Gastrocnemius medialis (tissue), 4 donors: ENCODE results near the gene RASSF1.

Experiments
- POLR2A ChIP-seq, 2 donors: fragments of 450-650 bp; IDR thresholded peaks; one replicate each; pipeline ENCODE4 v1.6.1; 2017; ENCODE audit warnings: antibody characterized with exemption in 2 of 2, mild to moderate bottlenecking in 2 of 2, moderate library complexity in 2 of 2
- TF ChIP-seq, protein P1 (sequence below), 5 experiments: fragments of 450-650 bp in 3 of 5; fragments of 200-600 bp in 2 of 5; sonication (generic) in 2 of 5; IDR thresholded peaks in 4 of 5; conservative IDR thresholded peaks in 1 of 5; 1 replicate in 4 of 5; 2 replicates in 1 of 5; pipeline ENCODE4 v1.5.1; 2016 to 2019; ENCODE audit warnings: antibody characterized with exemption in 5 of 5, mild to moderate bottlenecking in 3 of 5, moderate library complexity in 3 of 5

DNA sequence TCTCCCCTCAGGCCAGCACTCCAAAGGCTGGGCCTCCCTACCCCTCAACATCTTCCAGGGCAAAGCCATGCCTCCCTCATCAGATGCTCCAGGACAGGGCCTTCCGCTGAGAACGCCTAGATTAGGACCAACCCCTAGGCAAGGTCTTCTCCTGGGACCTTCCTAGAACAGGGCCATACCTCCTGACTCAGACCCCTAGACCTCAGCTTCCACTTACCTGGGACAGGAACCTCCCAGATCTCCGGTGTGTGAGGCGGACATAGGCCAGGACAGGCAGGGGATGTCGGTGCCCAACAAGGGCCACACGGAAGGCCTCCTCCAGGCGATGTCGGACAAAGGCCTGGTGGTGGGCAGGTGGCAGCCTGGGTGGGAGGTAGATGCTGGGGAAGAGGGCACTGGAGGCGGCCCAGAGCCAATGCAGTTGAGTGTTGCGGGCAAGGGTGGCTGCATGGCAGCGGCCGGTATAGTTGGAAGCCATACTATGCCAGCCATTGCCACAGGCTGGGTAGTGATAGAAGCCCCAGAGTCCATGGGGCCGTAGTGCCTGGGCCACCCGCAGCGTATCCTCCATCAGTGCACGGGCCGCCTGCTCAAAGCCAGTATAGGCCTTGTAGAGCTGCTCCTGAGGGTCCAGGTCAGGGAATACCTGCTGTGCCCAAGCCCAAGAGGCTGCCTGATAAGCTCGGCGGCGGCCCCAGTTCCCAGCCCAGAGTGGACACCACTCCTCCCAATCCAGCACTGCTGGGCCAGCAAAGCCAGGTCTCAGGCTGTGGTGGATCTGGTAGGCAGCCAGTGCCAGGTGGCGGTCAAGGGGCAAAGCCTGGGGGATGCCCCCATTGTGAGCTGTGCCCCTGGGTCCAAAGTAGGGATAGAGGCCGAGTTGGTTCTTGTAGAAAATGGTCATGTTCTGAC, 45.9 kb downstream of the RASSF1 start:
- TF ChIP-seq, protein P1, sequence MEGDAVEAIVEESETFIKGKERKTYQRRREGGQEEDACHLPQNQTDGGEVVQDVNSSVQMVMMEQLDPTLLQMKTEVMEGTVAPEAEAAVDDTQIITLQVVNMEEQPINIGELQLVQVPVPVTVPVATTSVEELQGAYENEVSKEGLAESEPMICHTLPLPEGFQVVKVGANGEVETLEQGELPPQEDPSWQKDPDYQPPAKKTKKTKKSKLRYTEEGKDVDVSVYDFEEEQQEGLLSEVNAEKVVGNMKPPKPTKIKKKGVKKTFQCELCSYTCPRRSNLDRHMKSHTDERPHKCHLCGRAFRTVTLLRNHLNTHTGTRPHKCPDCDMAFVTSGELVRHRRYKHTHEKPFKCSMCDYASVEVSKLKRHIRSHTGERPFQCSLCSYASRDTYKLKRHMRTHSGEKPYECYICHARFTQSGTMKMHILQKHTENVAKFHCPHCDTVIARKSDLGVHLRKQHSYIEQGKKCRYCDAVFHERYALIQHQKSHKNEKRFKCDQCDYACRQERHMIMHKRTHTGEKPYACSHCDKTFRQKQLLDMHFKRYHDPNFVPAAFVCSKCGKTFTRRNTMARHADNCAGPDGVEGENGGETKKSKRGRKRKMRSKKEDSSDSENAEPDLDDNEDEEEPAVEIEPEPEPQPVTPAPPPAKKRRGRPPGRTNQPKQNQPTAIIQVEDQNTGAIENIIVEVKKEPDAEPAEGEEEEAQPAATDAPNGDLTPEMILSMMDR (IDR thresholded peaks at IDR 0.05 in 4 of 5, conservative IDR thresholded peaks at IDR 0.05 in 1 of 5), result no peak
- TF ChIP-seq POLR2A (IDR thresholded peaks at IDR 0.05), result no peak
